OCI-LY1 (cell line): ENCODE measurements around the gene SRPRB.

Experiments used
- H2AFZ ChIP-seq: fragments of 200-600 bp; sonication (generic), shearing (Covaris generic); 2 replicates; pipeline ENCODE4 v1.6.0; 2014; ENCODE audit warnings: antibody characterized with exemption, mild to moderate bottlenecking, low read length
- H3F3A ChIP-seq: fragments of 200-600 bp; sonication (generic), shearing (Covaris generic); 2 replicates; pipeline ENCODE4 v1.6.0; 2014; ENCODE audit warnings: mild to moderate bottlenecking, antibody characterized with exemption, low read length, moderate library complexity; ENCODE audit not compliant: insufficient read depth
- H3K27ac ChIP-seq: fragments of 200-600 bp; sonication (generic); 2 replicates; pipeline ENCODE4 v1.5.1; 2014; ENCODE audit warnings: low read length, mixed run types, mild to moderate bottlenecking, low read depth; ENCODE audit not compliant: poor library complexity, severe bottlenecking
- H3K27me3 ChIP-seq: fragments of 200-600 bp; sonication (generic); 2 replicates; pipeline ENCODE4 v1.6.0; 2014; ENCODE audit warnings: antibody characterized with exemption, mild to moderate bottlenecking, low read length, moderate library complexity; ENCODE audit not compliant: insufficient read depth
- H3K36me3 ChIP-seq: fragments of 200-600 bp; sonication (generic); 2 replicates; pipeline ENCODE4 v1.6.1; 2014; ENCODE audit warnings: mild to moderate bottlenecking, antibody characterized with exemption, low read length, moderate library complexity, mixed read lengths; ENCODE audit not compliant: insufficient read depth
- H3K4me1 ChIP-seq: fragments of 200-600 bp; sonication (generic); 2 replicates; pipeline ENCODE4 v1.5.1; 2014; ENCODE audit warnings: mild to moderate bottlenecking, low read length, moderate library complexity; ENCODE audit not compliant: insufficient read depth, severe bottlenecking
- H3K4me2 ChIP-seq: fragments of 200-600 bp; sonication (generic), shearing (Covaris generic); 2 replicates; pipeline ENCODE4 v1.6.1; 2014; ENCODE audit warnings: low read length
- H3K4me3 ChIP-seq: fragments of 200-600 bp; sonication (generic); 2 replicates; pipeline ENCODE4 v1.5.1; 2014; ENCODE audit warnings: low read length, low read depth, mild to moderate bottlenecking, mixed read lengths; ENCODE audit not compliant: poor library complexity, severe bottlenecking
- H3K79me2 ChIP-seq: fragments of 200-600 bp; shearing (Covaris generic); 2 replicates; pipeline ENCODE4 v1.6.1; 2016; ENCODE audit warnings: mixed run types, low read length, mixed read lengths; ENCODE audit not compliant: insufficient read depth
- H3K9ac ChIP-seq: fragments of 200-600 bp; sonication (generic), shearing (Covaris generic); 2 replicates; pipeline ENCODE4 v1.6.1; 2014; ENCODE audit warnings: mild to moderate bottlenecking, low read length, mixed read lengths
- H3K9me2 ChIP-seq: fragments of 200-600 bp; sonication (generic), shearing (Covaris generic); 2 replicates; pipeline ENCODE4 v1.6.1; 2014; ENCODE audit warnings: low read depth, mild to moderate bottlenecking, low read length, mixed read lengths
- H3K9me3 ChIP-seq: fragments of 200-600 bp; shearing (Covaris generic); 2 replicates; pipeline ENCODE4 v1.6.1; 2014; ENCODE audit warnings: low read length, mixed read lengths
- H4K20me1 ChIP-seq: fragments of 200-600 bp; sonication (generic), shearing (Covaris generic); 2 replicates; pipeline ENCODE4 v1.6.0; 2016; ENCODE audit warnings: mild to moderate bottlenecking, low read length; ENCODE audit not compliant: insufficient read depth
- EZH2 ChIP-seq: fragments of 200-600 bp; sonication (generic), shearing (Covaris generic); IDR thresholded peaks from 2 replicates; pipeline ENCODE4 v1.8.0; 2017; ENCODE audit warnings: borderline replicate concordance, mixed run types, mild to moderate bottlenecking, antibody characterized with exemption, low read length, moderate library complexity, mixed read lengths
- TF ChIP-seq, protein P1 (sequence below): fragments of 200-600 bp; sonication (generic), shearing (Covaris generic); IDR thresholded peaks from 2 replicates; pipeline ENCODE4 v1.5.1; 2017; ENCODE audit warnings: mild to moderate bottlenecking, antibody characterized with exemption, low read length, moderate library complexity, mixed read lengths

Gene SRPRB

GRCh38 chr3:133859381-133860234 lies 54.0 kb downstream of the SRPRB start:
- Histone ChIP-seq H3K4me3 (no peak overlapping the region), H3K9me2 (no peaks in the 10 kb centered on the region), H3K27me3 (no peaks in the 10 kb centered on the region), H3K79me2 (no peaks in the 10 kb centered on the region), H3F3A (no peaks in the 10 kb centered on the region), H3K9me3 (no peaks in the 10 kb centered on the region), H2AFZ (no peak overlapping the region), H3K9ac (no peak overlapping the region), H3K36me3 (no peaks in the 10 kb centered on the region), H3K27ac (no peak overlapping the region), H3K4me2 (no peak overlapping the region), H3K4me1 (no peaks in the 10 kb centered on the region), H4K20me1 (no peaks in the 10 kb centered on the region)
- TF ChIP-seq, protein P1, sequence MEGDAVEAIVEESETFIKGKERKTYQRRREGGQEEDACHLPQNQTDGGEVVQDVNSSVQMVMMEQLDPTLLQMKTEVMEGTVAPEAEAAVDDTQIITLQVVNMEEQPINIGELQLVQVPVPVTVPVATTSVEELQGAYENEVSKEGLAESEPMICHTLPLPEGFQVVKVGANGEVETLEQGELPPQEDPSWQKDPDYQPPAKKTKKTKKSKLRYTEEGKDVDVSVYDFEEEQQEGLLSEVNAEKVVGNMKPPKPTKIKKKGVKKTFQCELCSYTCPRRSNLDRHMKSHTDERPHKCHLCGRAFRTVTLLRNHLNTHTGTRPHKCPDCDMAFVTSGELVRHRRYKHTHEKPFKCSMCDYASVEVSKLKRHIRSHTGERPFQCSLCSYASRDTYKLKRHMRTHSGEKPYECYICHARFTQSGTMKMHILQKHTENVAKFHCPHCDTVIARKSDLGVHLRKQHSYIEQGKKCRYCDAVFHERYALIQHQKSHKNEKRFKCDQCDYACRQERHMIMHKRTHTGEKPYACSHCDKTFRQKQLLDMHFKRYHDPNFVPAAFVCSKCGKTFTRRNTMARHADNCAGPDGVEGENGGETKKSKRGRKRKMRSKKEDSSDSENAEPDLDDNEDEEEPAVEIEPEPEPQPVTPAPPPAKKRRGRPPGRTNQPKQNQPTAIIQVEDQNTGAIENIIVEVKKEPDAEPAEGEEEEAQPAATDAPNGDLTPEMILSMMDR: no peak
- TF ChIP-seq EZH2: no peak

GRCh38 chr3:133860519-133860918 lies 54.9 kb downstream of the SRPRB start:
- TF ChIP-seq EZH2: no peak
- TF ChIP-seq, protein P1: no peak
- no peak overlapping the region for H3K4me2 ChIP-seq
- H3K36me3 ChIP-seq: no peaks in the 10 kb centered on the region

DNA sequence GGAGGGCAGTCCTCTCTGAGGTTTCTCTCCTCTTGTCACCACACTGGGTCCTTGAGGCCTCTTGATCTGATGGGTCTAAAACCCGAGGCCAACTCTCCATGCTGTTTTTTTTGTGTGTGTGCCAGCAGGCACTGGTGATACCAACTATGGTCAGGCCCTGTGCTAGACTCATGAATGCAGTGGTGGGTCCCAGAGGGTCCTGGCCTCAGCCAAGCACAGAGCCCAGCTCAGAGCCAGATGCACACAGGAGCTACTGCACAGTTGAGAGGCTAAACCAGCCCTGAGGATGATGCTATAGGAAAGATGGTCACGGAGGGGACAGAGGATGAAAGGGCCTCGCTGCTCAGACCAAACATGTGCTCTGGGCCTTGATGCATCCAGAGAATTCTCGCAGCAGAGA lies 56.5 kb downstream of the SRPRB start:
- H3K27ac ChIP-seq: no peak overlapping the region
- no peak overlapping the region for H2AFZ ChIP-seq
- H4K20me1 ChIP-seq: no peaks in the 10 kb centered on the region
- no peak for TF ChIP-seq EZH2
- TF ChIP-seq, protein P1: no peak
- no peaks in the 10 kb centered on the region for H3K36me3 ChIP-seq
- H3K4me3 ChIP-seq: no peak overlapping the region
- H3K9me3 ChIP-seq: no peaks in the 10 kb centered on the region
- H3K4me1 ChIP-seq: no peaks in the 10 kb centered on the region
- H3K27me3 ChIP-seq: no peaks in the 10 kb centered on the region
- no peaks in the 10 kb centered on the region for H3K9me2 ChIP-seq
- no peak overlapping the region for H3K9ac ChIP-seq
- H3K4me2 ChIP-seq: no peak overlapping the region
- no peaks in the 10 kb centered on the region for H3F3A ChIP-seq
- H3K79me2 ChIP-seq: no peaks in the 10 kb centered on the region

More at GRCh38 chr3:133860519-133860918, 54.9 kb downstream of the SRPRB start:
- Histone ChIP-seq H2AFZ (no peak overlapping the region), H3K27me3 (no peaks in the 10 kb centered on the region), H3K4me1 (no peaks in the 10 kb centered on the region), H3K4me3 (no peak overlapping the region), H3K79me2 (no peaks in the 10 kb centered on the region), H3K9me3 (no peaks in the 10 kb centered on the region), H3K9me2 (no peaks in the 10 kb centered on the region), H3K27ac (no peak overlapping the region), H3K9ac (no peak overlapping the region), H3F3A (no peaks in the 10 kb centered on the region), H4K20me1 (no peaks in the 10 kb centered on the region)
